NCI-H446 (cell line): ENCODE measurements around the gene MSS51.

Experiments
- DNase-seq, 2 experiments: peaks; one replicate each; lab custom pipeline; 2025; lab: John Stamatoyannopoulos, UW

The MSS51 gene

GRCh38 chr10:73433538-73433867 is at the start of gene MSS51:
Gene MSS51 (minus strand): TSS chr10:73433561. CDS start chr10:73428284, 5,277 bp downstream.
- DNase-seq = no peak

GRCh38 chr10:73480158-73480557 is 46.8 kb upstream of the MSS51 start:
- no peak for DNase-seq

DNA sequence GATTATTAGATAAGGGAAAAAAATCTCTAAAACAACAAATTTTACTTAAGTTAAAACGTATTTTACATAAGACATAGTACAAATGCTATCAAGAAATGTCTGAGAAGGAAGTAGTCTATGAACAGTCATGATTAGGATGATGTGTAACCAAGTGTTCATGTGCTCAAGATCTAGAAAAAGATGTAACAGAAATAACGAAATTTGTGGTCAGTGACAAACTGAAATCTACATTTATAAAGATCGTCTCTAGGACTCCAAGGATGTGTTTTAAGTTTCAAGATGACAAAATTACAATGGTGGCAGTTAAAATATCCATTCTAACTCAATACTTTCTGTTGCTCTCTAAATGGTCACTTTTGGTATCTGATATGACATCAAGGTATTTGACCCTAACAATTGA is 45.3 kb upstream of the MSS51 start:
- no peak for DNase-seq

- no peak for DNase-seq
These were observed 37.9 kb upstream of the MSS51 start for GRCh38 chr10:73471226-73471625.

DNA sequence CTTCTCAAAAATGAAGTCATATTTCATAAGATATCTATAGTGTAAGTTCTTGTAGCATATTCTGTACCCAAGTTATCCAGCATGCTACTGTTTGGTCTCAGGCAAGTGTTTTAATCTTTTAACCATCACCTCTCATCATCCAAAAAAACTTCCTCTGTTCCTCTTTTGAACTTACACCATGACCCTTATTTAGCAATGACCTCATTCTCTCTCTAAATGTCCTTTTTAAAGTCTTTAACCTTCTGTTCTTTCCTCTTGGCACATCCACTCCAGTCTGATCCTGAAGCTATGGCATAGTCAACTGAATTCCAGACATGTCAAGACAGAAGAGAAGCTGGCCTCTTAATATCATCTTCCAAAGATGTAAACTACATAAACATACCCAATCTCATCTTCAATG is 36.2 kb upstream of the MSS51 start:
- DNase-seq = no peak

GRCh38 chr10:73467206-73467605 is 33.8 kb upstream of the MSS51 start:
- DNase-seq = no peak

DNA sequence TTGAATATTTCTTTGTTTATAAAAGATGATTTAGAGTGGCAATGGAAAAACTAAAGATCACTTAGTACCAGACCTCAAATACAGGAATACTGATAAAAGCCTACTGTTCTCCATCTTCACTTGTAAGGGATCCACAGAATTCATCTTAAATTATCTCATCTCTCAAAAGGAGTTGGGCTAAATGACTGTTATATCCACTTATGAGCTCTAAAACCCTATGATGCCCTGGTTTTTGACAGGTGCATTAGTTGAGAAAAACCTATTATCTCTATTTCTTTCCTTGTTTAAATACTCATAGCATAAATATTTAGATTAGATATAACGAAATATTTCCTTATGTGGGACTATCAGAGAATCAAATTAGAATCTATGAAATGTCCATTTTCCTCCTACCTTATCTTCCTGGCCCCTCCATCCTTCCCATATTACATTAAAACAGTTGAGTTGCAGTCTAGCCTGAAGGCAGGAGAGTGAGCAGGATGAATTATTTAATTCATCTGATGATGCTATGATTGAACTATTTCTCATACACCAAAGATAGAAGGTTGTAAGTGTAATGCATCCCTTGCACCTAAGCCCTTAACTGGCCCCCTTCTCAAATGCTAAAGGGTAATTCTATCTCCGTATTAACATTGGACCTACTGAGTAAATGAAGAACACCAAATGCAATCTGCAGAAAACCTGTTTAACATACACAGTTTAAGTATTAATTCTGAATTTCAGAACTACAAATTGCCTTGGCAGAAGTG is 32.8 kb upstream of the MSS51 start:
- DNase-seq = no peak

DNA sequence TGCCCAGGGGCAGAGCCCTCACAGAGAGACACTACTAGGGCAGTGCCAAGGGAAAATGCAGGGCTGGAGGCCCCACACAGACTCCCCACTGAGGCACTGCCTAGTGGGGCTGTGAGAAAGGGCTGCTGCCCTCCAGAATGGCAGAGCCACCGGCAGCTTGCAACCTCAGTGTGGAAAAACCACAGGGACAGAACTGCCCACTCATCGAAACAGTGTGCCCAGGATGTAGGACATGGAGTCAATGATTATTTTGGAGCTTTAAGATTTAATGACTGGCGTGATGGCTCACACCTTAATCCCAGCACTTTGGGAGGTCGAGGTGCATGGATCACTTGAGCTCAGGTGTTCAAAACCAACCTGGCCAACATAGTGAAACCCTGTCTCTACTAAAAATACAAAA is 27.5 kb upstream of the MSS51 start:
- DNase-seq = no peak

- DNase-seq = no peak
These were observed 26.4 kb upstream of the MSS51 start for GRCh38 chr10:73459683-73460314.

DNA sequence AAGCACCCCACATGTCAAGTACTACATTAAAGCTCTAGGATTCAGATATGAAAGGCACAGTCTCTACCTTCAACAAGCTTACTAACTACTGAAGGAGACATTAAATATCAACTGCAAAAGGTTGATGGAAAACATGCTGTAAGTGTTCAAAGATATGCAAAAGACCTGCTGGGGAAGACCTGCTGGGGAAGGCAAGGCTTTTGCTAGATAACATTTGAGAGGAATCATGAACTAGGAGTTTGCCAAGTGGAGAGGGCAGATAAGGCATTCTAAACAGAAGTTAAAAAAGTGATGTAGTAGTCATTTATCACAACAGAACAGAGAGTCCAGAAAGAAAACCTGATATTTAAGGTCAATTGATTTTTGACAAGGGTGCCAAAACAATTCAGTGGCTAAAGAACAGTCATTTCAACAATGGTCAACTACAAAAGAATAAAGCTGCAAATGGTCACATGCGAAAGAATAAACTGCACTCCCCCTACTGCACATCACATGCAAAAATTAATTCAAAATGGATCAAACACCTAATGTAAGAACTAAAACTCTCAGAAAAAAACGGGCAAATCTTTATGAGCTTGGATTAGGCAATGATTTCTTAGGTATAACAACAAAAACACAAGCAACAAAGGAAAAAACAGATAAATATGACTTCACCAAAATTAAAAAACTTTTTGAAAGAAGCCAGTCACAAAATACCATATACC is 23.0 kb upstream of the MSS51 start:
- DNase-seq = no peak

GRCh38 chr10:73449113-73449512 is 15.8 kb upstream of the MSS51 start:
- no peak for DNase-seq

DNA sequence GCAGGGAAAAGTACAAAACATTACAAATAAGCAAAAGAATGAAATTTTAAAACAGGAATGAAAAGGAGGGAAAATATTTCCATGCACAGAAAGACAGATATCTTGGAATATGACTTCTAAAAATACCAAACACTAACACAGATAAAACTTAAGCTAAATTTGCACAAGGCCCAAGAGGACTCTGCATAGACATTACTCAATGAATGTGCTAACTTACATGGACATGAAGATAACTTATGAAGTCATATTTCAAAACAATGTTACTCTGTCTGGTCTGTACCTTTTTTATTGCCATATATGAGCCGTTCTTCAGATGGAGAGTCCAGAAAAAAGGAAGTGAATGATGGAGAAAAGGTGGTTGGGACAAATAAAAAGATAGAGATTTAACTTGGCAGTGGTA is 15.0 kb upstream of the MSS51 start:
- DNase-seq = no peak

DNA sequence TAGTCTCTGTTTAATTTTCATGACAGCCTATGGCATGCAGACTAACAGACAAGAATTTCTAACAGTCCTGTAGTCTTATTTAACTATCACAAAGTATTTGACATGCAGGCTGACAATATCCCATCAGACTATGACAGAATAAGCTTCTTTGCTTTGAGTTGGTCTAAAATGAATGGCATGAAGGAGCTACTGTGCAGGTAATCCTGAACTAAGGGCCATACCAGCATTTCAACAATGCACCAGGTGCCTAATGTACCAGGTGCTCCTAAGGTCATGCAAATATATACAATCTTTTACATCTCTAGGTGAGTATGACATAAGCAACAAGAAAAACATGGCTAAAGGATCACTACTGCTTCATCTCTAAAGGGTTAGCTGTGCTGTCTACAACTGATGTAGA is 13.6 kb upstream of the MSS51 start:
- no peak for DNase-seq

DNA sequence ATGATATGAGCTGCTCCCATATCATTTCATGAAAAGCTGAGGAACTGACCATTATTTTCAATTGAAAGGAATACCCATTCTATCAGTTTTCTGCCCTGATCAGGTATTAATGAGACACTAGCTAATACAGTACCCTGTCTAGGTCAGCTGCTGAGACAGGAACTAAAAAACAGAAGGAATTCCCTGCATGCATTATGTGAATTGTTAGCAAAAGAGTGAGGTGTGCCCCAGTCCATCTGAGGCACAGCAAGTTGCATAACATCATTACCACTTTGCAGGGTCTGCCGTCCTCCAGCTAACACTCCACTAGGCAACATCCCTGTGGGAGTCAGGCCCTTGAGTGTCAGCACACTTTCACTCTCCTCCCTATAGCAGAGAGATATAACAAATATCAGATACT is 11.1 kb upstream of the MSS51 start:
- DNase-seq = no peak

DNA sequence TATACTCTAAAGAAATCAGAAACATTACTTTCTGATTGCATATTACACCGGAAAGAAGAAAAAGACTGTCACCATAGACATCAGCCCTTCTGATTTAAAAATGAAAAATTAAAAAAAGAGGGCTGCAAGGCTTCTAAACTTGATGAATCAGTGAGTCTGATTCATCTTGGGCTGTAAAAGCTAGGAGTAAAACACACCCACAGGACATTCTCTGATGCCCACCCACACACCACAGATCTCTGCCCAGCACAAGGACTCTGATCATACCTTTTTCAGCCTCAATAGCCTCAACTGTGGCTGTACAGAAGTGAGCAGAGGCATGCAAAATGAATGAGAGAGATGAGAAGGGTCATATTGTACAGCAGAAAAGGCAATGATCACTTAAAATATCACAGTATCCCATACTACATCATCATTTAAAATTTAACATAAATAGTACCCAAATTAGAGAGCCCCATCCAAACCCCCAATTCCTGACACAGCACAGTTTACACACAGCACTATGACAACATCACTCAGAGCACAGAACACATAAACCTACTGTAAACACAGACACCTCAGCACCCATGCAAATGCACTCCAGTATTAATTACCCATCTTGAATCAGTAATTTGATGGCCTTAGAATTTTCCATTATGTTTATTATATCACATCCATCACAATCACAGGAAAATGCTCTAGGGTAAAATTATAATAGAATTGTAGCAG is 6.4 kb upstream of the MSS51 start:
- no peak for DNase-seq

- no peak for DNase-seq
These were observed 5.7 kb upstream of the MSS51 start for GRCh38 chr10:73439055-73439454.

DNA sequence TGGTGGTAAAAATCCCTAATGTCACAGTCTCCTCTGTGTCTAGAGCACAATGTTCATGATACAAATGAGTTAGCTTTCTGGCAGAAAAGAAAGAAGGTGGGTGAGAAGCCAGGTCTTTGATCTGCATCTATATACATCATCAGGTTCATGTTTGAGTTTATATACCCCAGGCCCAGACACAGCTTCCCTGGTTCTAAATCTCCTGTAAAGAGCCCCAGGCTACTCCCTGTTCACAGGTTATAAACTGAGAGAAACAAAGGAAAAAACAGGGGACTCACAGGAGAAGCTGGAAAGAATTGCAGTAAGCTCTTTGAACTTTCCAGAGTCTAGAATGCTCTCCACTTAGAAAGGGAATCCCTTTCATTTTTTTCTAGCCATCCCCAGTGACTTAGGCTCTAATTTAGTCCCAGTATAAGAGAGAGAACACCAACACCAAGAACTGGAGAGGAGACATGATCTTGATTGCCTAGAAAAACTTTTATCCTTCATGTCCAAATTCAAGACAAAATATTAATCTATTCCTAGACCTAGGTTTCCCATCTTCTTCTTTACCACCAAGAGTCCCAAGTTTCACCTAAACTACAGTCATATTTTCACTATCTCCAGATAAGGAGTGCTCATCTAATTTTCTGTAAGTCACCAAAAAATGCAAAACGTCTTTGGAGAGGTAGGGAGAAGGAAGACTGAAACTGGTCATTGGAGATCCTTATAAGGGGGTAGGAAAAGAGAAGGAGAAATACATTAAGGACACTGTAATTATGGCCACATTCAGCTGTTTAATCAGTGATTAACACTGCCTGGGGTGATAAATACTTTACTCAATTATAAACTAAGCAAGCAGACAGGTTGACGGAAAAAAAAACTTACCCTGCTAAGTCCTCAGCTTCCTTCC is 469 bp downstream of the MSS51 start:
- DNase-seq = no peak

- DNase-seq = no peak
These were observed 7.0 kb downstream of the MSS51 start for GRCh38 chr10:73426318-73426717.

DNA sequence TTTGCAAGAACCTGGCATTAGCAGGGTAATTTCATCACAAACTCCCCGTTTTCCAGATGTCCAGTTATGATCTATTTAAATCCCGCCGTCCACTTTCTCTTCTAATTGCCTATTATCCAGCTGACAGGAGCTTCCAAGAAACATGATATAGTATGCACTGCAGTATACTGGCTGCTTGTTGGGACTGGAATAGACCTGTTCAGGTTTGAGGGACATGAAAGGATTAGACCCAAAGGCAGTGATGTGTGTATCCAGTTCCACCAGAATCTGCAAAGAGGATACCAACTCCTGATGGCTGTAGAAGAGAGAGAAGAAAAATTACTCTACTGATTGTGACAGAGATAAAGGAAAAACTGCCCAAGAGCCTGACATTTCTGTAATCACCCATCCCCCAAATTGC is 8.9 kb downstream of the MSS51 start:
- no peak for DNase-seq

GRCh38 chr10:73423309-73423708 is 10.1 kb downstream of the MSS51 start:
- DNase-seq = no peak

GRCh38 chr10:73416571-73416970 is 16.8 kb downstream of the MSS51 start:
- no peak for DNase-seq
